Smooth muscle cell (in vitro differentiated cells): ENCODE data around the gene KIFBP. TPM values are rescaled to one million over a fixed set of nuclear protein-coding genes. Genes with fewer than 3 reads are reported as not detected.
"Not testable (repeated sequence)": the region's sequence is repeated elsewhere in the genome, so short reads cannot be mapped to it uniquely, and the experiment has no call there.

Experiments used
- DNase-seq: peaks from one replicate; lab custom pipeline; 2025; ENCODE audit not compliant: unreplicated experiment; lab: John Stamatoyannopoulos, UW
- H2AFZ ChIP-seq: fragments of 200-600 bp; sonication (generic); 2 replicates; pipeline ENCODE4 v1.6.0; 2016; ENCODE audit warnings: antibody characterized with exemption, low read depth, mild to moderate bottlenecking
- H3F3A ChIP-seq: fragments of 200-600 bp; sonication (generic); 2 replicates; pipeline ENCODE4 v1.6.0; 2017; ENCODE audit warnings: antibody characterized with exemption, low read depth
- H3K27ac ChIP-seq: fragments of 200-600 bp; sonication (generic); 2 replicates; pipeline ENCODE4 v1.5.1; 2016; ENCODE audit warnings: low read depth, mild to moderate bottlenecking
- H3K27me3 ChIP-seq: fragments of 200-600 bp; sonication (generic); 2 replicates; pipeline ENCODE4 v1.6.1; 2016; ENCODE audit warnings: low read depth, mild to moderate bottlenecking
- H3K36me3 ChIP-seq: fragments of 200-600 bp; sonication (generic); 2 replicates; pipeline ENCODE4 v1.5.1; 2016; ENCODE audit warnings: low read depth
- H3K4me1 ChIP-seq: fragments of 200-600 bp; sonication (generic); 2 replicates; pipeline ENCODE4 v1.5.1; 2016; ENCODE audit warnings: low read depth
- H3K4me2 ChIP-seq: fragments of 200-600 bp; sonication (generic); 2 replicates; pipeline ENCODE4 v1.6.0; 2016; ENCODE audit warnings: mild to moderate bottlenecking
- H3K4me3 ChIP-seq: fragments of 200-600 bp; sonication (generic); 2 replicates; pipeline ENCODE4 v1.5.1; 2016; ENCODE audit warnings: mild to moderate bottlenecking
- H3K79me2 ChIP-seq: fragments of 200-600 bp; sonication (generic); 2 replicates; pipeline ENCODE4 v1.6.0; 2016; ENCODE audit warnings: low read depth, mild to moderate bottlenecking
- H3K9ac ChIP-seq: fragments of 200-600 bp; sonication (generic); 2 replicates; pipeline ENCODE4 v1.6.0; 2016; ENCODE audit warnings: low read depth
- H3K9me3 ChIP-seq: fragments of 200-600 bp; sonication (generic); replicated peaks from 2 replicates; pipeline ENCODE4 v1.5.1; 2016; ENCODE audit warnings: low read depth
- H4K20me1 ChIP-seq: fragments of 200-600 bp; sonication (generic); 2 replicates; pipeline ENCODE4 v1.6.0; 2016; ENCODE audit warnings: low read depth
- WGBS: methylation state at CpG from one replicate; pipeline ENCODE4 v1.1.7; 2016; ENCODE audit warnings: low lambda C conversion rate; 5-methylcytosine and 5-hydroxymethylcytosine counted together
- polyA plus RNA-seq: library from polyadenylated mRNA; unstranded; fragments of >200 nt; fragmentation: Nextera tagmentation; extraction: Ambion mirVana; gene quantifications from 2 replicates; pipeline ENCODE4 v1.2.1, GENCODE V29; 2016
- total RNA-seq: library from RNA; depleted of rRNA; stranded (reverse); fragments of >200 nt; gene quantifications from 2 replicates; pipeline ENCODE4 v1.2.3, GENCODE V29; 2014
- TF ChIP-seq, protein P1 (sequence below): fragments of 200-600 bp; sonication (generic); IDR thresholded peaks from 2 replicates; pipeline ENCODE4 v1.5.1; 2017; ENCODE audit warnings: borderline replicate concordance, mild to moderate bottlenecking, antibody characterized with exemption; ENCODE audit not compliant: insufficient read depth, poor library complexity, severe bottlenecking

Gene KIFBP, protein sequence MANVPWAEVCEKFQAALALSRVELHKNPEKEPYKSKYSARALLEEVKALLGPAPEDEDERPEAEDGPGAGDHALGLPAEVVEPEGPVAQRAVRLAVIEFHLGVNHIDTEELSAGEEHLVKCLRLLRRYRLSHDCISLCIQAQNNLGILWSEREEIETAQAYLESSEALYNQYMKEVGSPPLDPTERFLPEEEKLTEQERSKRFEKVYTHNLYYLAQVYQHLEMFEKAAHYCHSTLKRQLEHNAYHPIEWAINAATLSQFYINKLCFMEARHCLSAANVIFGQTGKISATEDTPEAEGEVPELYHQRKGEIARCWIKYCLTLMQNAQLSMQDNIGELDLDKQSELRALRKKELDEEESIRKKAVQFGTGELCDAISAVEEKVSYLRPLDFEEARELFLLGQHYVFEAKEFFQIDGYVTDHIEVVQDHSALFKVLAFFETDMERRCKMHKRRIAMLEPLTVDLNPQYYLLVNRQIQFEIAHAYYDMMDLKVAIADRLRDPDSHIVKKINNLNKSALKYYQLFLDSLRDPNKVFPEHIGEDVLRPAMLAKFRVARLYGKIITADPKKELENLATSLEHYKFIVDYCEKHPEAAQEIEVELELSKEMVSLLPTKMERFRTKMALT
- total RNA-seq (51.8 and 55.1 TPM in 2 replicates), polyA plus RNA-seq (37.6 and 38.0 TPM in 2 replicates)

DNA sequence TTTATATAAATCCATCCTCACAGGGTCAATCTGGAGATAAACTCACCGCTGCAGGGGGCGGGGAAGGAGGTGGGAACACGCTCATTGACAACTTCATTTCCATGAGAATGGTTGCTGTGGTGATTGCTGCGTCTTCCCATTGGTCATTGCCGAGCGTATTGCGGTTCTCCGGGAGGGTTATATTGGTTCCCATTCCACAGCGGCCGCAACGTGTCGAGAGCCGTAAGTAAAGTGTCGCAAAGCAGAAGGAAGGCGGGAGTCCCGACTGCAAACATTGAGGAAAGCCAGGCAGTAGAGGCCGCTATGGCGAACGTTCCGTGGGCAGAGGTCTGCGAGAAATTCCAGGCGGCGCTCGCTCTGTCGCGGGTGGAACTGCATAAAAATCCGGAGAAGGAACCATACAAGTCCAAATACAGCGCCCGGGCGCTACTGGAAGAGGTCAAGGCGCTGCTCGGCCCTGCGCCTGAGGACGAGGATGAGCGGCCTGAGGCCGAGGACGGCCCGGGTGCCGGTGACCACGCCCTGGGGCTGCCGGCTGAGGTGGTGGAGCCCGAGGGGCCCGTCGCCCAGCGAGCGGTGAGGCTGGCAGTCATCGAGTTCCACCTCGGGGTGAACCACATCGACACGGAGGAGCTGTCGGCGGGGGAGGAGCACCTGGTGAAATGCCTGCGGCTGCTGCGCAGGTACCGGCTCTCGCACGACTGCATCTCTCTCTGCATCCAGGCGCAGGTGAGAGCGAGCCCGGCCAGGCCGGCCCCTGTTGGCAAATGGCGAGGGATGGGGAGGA lies at the start of gene KIFBP:
Gene KIFBP, plus strand, starts transcription at position 274 of the 787 bp plus-strand sequence. Its CDS starts 30 bp downstream, at position 304.
- peak within 1 kb of the TSS; percentile 79 for H3K9ac ChIP-seq
- peaks cover 6% of the 10 kb centered on the region for H3F3A ChIP-seq
- no peaks in the 10 kb centered on the region for H3K36me3 ChIP-seq
- no peaks in the 10 kb centered on the region for H3K9me3 ChIP-seq
- H3K4me1 ChIP-seq: peaks cover 11% of the 10 kb centered on the region
- TF ChIP-seq, protein P1, sequence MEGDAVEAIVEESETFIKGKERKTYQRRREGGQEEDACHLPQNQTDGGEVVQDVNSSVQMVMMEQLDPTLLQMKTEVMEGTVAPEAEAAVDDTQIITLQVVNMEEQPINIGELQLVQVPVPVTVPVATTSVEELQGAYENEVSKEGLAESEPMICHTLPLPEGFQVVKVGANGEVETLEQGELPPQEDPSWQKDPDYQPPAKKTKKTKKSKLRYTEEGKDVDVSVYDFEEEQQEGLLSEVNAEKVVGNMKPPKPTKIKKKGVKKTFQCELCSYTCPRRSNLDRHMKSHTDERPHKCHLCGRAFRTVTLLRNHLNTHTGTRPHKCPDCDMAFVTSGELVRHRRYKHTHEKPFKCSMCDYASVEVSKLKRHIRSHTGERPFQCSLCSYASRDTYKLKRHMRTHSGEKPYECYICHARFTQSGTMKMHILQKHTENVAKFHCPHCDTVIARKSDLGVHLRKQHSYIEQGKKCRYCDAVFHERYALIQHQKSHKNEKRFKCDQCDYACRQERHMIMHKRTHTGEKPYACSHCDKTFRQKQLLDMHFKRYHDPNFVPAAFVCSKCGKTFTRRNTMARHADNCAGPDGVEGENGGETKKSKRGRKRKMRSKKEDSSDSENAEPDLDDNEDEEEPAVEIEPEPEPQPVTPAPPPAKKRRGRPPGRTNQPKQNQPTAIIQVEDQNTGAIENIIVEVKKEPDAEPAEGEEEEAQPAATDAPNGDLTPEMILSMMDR: peak; percentile 26
- DNase-seq: peak; percentile 56
- H4K20me1 ChIP-seq: peaks cover 19% of the 10 kb centered on the region
- WGBS: under 1% methylated on average over 62 of the region's 62 CpGs
- H2AFZ ChIP-seq: peak within 1 kb of the TSS; percentile 74
- peak within 1 kb of the TSS; percentile 91 for H3K4me2 ChIP-seq
- H3K79me2 ChIP-seq: peaks cover 48% of the 10 kb centered on the region
- H3K27ac ChIP-seq: peak within 1 kb of the TSS; percentile 58
- peak within 1 kb of the TSS; percentile 88 for H3K4me3 ChIP-seq
- H3K27me3 ChIP-seq: no peaks in the 10 kb centered on the region

DNA sequence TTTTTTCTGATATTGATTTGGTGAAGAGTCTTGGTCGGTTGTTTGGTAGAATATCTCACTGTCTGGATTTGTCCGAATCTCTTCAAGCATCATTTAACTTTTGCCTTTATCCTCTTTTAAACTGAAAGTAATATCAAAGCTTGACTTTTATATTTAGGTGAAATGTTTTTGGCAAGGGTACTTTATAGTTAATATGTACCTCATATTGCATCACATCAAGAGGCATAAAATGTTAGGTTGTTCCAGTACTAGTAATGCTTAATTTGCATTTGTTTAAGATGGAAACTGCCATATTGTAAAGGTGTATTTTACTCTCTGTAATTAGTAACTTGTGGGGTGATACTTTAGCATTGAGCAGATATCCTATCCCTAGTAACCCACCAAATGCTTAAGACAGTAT lies 49.7 kb upstream of the KIFBP start:
- H3K27ac ChIP-seq: no peak overlapping the region
- H3K9ac ChIP-seq: no peak overlapping the region
- no peak overlapping the region for H3K4me3 ChIP-seq
- no peaks in the 10 kb centered on the region for H3K9me3 ChIP-seq
- peaks cover 8% of the 10 kb centered on the region for H3K79me2 ChIP-seq
- no peaks in the 10 kb centered on the region for H3F3A ChIP-seq
- peaks cover 22% of the 10 kb centered on the region for H3K36me3 ChIP-seq
- no peak overlapping the region for H2AFZ ChIP-seq
- no peaks in the 10 kb centered on the region for H3K4me1 ChIP-seq
- 100% methylated on average over 2 of the region's 2 CpGs for WGBS
- H3K4me2 ChIP-seq: no peak overlapping the region
- DNase-seq: no peak
- peaks cover 18% of the 10 kb centered on the region for H4K20me1 ChIP-seq
- TF ChIP-seq, protein P1: no peak
- no peaks in the 10 kb centered on the region for H3K27me3 ChIP-seq

DNA sequence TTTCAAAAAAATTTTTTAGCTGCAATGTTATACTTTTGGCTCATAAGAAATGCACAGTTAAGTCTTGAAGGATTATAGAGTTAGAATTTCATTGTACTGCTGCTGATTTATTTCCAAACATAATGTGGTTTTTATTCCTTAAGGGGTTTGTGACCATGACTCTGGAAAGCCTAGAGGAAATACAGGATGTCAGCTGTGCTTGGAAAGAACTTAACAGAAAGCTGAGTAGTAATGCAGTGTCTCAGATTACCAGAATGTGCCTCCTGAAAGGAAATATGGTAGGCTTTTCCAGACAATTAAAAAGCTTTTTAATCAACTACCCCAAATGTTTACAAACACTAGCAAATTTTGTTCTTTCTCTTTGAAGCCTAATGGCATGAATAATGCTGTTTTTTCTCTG lies 47.7 kb upstream of the KIFBP start:
- H3K9ac ChIP-seq, H3K4me1 ChIP-seq, H3K27me3 ChIP-seq, DNase-seq, H3K27ac ChIP-seq, H3F3A ChIP-seq, H3K4me2 ChIP-seq, H3K4me3 ChIP-seq, H3K79me2 ChIP-seq, H2AFZ ChIP-seq, H3K9me3 ChIP-seq: not testable (repeated sequence)
- H3K36me3 ChIP-seq: peaks cover 22% of the 10 kb centered on the region
- H4K20me1 ChIP-seq: peaks cover 11% of the 10 kb centered on the region

DNA sequence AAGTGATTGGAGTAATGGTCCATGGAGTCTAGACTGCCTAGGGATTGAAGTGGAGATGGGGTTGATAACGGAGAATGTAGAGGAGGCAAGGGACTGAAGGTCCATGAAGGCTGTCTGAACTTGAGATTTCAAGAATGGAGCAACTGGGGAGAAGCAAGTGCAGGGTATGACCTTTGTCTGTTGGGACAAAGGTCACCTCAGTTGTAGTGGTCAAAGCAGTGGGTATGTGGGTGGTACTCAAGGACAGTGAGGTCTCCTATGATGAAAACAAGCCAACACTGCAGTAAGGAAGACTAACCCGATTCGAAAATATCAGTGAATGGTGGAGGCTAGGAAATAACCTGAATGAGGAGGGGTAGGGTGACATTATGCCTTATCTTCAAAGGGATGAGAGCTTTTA lies 38.0 kb upstream of the KIFBP start:
- Histone ChIP-seq H3K4me2 (no peak overlapping the region), H3K4me3 (no peak overlapping the region), H3K9ac (no peak overlapping the region), H3K27ac (no peak overlapping the region), H3K4me1 (no peaks in the 10 kb centered on the region), H4K20me1 (no peaks in the 10 kb centered on the region), H3K36me3 (peaks cover 20% of the 10 kb centered on the region), H3F3A (no peaks in the 10 kb centered on the region), H3K27me3 (no peaks in the 10 kb centered on the region), H2AFZ (no peak overlapping the region), H3K79me2 (no peaks in the 10 kb centered on the region), H3K9me3 (no peaks in the 10 kb centered on the region)
- no peak for DNase-seq
- WGBS: 97% methylated on average over 3 of the region's 3 CpGs
- TF ChIP-seq, protein P1: no peak
